ENCODE data around the gene AFAP1L1.

The AFAP1L1 gene

GRCh38 chr5:149298163-149298562 is 26.5 kb downstream of the AFAP1L1 start:
- no peak for TF ChIP-seq CTCF (IDR thresholded peaks at IDR 0.05; ENCODE audit: low read depth, low read length)
- no peaks in the 10 kb centered on the region for H3K4me1 ChIP-seq
- DNase-seq = no peak
- no peaks in the 10 kb centered on the region for H3K27me3 ChIP-seq
- no peaks in the 10 kb centered on the region for H3K36me3 ChIP-seq
- H3K4me3 ChIP-seq (ENCODE audit: low read depth, low read length) = no peak overlapping the region
- H3K9me3 ChIP-seq = no peaks in the 10 kb centered on the region

DNA sequence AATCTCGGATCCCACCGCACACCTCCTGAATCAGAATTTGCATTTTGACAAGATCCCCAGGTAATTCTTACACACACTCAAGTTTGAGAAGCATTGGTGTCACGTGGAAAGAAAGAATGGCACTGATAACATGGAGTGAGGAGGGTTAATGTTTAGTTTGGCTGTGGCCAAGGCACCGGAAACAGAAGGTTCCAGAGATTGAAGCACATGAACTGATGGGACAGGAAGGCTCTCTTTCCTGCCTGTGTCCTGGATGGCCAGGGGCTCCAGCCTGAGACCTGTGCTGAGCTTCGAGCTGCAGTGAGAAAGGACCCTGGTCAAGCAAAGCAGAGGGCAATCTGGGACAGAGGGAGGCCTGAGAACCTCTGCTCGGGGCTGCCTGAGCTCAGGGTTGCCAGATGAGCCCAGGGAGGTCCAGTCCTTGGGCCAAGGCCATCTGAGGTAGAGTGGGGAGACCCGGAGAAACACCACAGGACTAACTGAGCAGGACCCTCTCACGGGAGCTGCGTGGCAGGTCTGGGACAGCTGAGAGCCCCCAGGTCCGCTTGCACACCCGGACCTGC is 27.3 kb downstream of the AFAP1L1 start:
- Histone ChIP-seq H3K4me3 (ENCODE audit: low read depth, low read length) (no peak overlapping the region), H3K4me1 (no peaks in the 10 kb centered on the region), H3K27me3 (no peaks in the 10 kb centered on the region), H3K36me3 (no peaks in the 10 kb centered on the region), H3K9me3 (no peaks in the 10 kb centered on the region)
- TF ChIP-seq CTCF (IDR thresholded peaks at IDR 0.05; ENCODE audit: low read depth, low read length) = no peak
- DNase-seq = no peak

DNA sequence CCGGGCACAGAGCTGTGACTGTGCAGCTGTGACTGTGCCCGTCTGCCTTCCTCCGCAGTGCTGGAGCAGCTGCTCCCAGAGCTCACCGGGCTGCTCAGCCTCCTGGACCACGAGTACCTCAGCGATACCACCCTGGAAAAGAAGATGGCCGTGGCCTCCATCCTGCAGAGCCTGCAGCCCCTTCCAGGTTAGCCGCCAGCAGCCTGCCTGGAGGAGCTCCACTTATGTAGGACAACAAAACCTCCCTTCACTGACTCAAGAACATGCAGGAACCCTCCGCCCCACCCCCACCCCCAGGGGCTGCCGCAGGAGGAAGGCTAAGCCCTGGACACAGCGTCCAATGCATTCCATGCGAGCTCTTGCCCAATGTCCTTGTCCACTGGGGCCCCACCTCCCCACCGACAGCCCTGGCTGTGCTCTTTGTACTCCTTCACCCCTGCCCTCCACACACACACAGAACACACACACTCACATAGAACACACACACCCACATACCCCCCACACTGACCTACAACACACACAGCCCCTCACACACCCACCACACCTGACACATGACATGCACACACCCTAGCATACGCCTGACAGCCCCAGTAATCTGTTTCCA is 27.9 kb downstream of the AFAP1L1 start:
- no peaks in the 10 kb centered on the region for H3K36me3 ChIP-seq
- no peak for TF ChIP-seq CTCF (IDR thresholded peaks at IDR 0.05; ENCODE audit: low read depth, low read length)
- H3K4me3 ChIP-seq (ENCODE audit: low read depth, low read length) = no peak overlapping the region
- H3K9me3 ChIP-seq = no peaks in the 10 kb centered on the region
- H3K27me3 ChIP-seq = no peaks in the 10 kb centered on the region
- H3K4me1 ChIP-seq = no peaks in the 10 kb centered on the region
- no peak for DNase-seq

- Histone ChIP-seq H3K4me3 (ENCODE audit: low read depth, low read length) (no peak overlapping the region), H3K27me3 (no peaks in the 10 kb centered on the region), H3K4me1 (no peaks in the 10 kb centered on the region), H3K36me3 (no peaks in the 10 kb centered on the region), H3K9me3 (no peaks in the 10 kb centered on the region)
- TF ChIP-seq CTCF (IDR thresholded peaks at IDR 0.05; ENCODE audit: low read depth, low read length) = no peak
- no peak for DNase-seq
Measured at GRCh38 chr5:149300441-149300840, 28.8 kb downstream of the AFAP1L1 start.

- no peak for TF ChIP-seq CTCF (IDR thresholded peaks at IDR 0.05; ENCODE audit: low read depth, low read length)
- Histone ChIP-seq H3K36me3 (no peaks in the 10 kb centered on the region), H3K4me3 (ENCODE audit: low read depth, low read length) (no peak overlapping the region), H3K27me3 (no peaks in the 10 kb centered on the region), H3K9me3 (no peaks in the 10 kb centered on the region), H3K4me1 (no peaks in the 10 kb centered on the region)
- no peak for DNase-seq
Measured at GRCh38 chr5:149301049-149301743, 29.5 kb downstream of the AFAP1L1 start.

GRCh38 chr5:149301744-149302380 is 30.2 kb downstream of the AFAP1L1 start:
- no peaks in the 10 kb centered on the region for H3K9me3 ChIP-seq
- H3K27me3 ChIP-seq = no peaks in the 10 kb centered on the region
- DNase-seq = no peak
- H3K4me3 ChIP-seq (ENCODE audit: low read depth, low read length) = no peak overlapping the region
- no peaks in the 10 kb centered on the region for H3K4me1 ChIP-seq
- no peaks in the 10 kb centered on the region for H3K36me3 ChIP-seq
- TF ChIP-seq CTCF (IDR thresholded peaks at IDR 0.05; ENCODE audit: low read depth, low read length) = no peak
